Measurements from ENCODE around the gene TREX2.
A peak's percentile ranks its signal among the peaks of the same experiment; 100 is the strongest.

TREX2 gene, protein sequence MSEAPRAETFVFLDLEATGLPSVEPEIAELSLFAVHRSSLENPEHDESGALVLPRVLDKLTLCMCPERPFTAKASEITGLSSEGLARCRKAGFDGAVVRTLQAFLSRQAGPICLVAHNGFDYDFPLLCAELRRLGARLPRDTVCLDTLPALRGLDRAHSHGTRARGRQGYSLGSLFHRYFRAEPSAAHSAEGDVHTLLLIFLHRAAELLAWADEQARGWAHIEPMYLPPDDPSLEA

DNA sequence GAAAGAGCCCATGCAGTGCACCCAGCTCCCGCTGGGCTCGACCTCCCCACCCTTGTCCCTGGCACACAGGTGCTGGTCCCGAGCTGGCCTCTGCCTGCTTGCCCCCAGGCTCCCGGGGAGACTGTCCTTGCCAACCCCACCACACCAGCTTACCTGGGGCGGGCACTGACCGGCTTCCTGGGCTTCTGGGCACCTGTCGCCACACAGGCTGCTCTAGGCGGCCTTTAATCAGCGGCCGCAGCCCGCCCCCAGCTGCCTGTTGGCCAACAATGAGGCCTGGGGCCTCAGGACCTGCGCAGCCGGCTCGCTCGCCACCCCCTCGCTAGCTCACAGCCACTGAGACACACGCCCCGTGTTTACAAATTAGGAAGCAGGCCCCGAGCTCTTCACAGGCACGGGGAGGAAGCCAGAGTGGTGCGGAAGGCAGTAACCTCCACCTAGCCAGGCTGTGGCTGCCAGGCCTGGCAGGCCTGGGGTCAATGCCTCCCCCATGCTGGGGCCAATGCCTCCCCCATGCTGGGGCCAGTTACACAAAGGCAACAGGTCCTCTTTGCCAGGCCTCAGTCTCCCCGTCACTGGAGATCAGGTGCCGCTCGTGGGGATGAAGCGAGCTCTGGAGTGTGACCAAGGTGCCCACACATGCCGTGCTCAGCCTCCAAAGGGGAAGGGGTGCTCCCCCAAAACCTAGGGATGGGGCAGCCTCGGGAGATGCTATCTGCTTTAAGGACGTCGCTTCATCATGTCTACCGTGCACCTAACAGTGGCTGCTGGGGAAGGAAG, at the start of gene TREX2:
TREX2 (minus strand) TSS at position 201 of the 780 bp plus-strand sequence. CDS start 626 bp downstream, outside the sequence.
- H3K27ac ChIP-seq (ENCODE audit: low read depth, low read length): no peak within 1 kb of the TSS
- H3K9ac ChIP-seq (ENCODE audit: low read length): no peak within 1 kb of the TSS
- peaks cover 4% of the 10 kb centered on the region for H3K27me3 ChIP-seq (ENCODE audit: control insufficient read depth, insufficient read depth, low read length)
- H3K4me1 ChIP-seq (ENCODE audit: control insufficient read depth, insufficient read depth, low read length): no peaks in the 10 kb centered on the region
- H3K4me3 ChIP-seq (ENCODE audit: low read length): no peak within 1 kb of the TSS
- no peaks in the 10 kb centered on the region for H3K36me3 ChIP-seq (ENCODE audit: control insufficient read depth, insufficient read depth, low read length)

DNA sequence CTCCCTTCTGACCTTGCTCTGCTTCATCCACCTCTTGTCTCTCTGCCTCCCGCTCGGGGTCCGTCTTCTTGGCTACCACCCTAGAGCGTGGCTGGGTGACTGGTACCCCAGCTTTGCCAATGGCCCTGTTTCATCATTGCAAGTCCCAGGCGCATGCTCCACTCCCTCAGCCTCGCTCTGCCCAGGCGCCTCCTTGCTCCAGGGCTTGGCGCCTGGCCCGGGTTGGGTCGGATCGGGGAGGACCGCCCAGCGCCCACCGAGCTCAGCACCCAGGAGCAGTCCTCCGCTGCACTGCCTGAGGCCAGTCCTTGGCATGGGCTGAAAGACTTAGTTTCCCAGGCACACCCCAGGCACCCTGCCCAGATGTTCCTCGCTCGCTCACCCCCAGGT, 49.5 kb upstream of the TREX2 start:
- H3K9ac ChIP-seq (ENCODE audit: low read length): no peak overlapping the region
- H3K27me3 ChIP-seq (ENCODE audit: control insufficient read depth, insufficient read depth, low read length): no peaks in the 10 kb centered on the region
- H3K36me3 ChIP-seq (ENCODE audit: control insufficient read depth, insufficient read depth, low read length): no peaks in the 10 kb centered on the region
- no peaks in the 10 kb centered on the region for H3K4me1 ChIP-seq (ENCODE audit: control insufficient read depth, insufficient read depth, low read length)
- no peak overlapping the region for H3K27ac ChIP-seq (ENCODE audit: low read depth, low read length)
- peak overlapping the region; percentile 33 for H3K4me3 ChIP-seq (ENCODE audit: low read length)

DNA sequence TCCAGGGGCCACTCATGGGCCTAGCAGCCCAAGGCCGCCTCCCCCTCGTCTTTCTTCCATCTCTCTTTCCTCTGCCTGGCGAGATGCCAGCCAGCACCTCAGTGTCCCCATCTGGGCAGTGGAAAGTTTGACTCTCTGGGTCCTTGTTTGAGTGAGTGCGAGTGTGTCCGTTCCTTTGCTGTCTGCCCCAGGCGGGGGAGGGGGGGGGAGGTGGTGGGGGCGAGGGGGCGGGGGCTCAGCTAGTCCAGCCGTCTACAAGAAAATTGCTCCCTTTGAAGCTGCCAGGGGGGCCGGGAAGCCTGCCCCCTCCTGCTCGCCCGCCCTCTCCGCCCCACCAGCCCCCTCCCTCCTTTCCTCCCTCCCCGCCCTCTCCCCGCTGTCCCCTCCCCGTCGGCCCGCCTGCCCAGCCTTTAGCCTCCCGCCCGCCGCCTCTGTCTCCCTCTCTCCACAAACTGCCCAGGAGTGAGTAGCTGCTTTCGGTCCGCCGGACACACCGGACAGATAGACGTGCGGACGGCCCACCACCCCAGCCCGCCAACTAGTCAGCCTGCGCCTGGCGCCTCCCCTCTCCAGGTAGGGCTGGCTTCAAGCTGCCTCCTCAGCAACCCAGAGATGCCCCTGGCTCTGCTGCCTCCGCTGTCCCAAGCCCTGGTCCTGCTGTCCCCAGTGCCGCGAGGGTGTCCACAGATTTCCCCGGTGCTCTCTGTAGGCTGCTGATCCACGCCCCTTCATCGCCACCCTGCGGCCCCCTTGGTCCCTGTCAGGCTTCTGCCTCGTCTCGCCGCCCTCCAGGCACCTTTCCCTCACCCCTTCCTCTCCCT, 48.9 kb upstream of the TREX2 start, which contains the start of gene BGN:
BGN (plus strand) TSS at position 440 of the 821 bp plus-strand sequence. CDS start 9,652 bp downstream, outside the sequence.
- H3K27ac ChIP-seq (ENCODE audit: low read depth, low read length): no peak within 1 kb of the TSS

DNA sequence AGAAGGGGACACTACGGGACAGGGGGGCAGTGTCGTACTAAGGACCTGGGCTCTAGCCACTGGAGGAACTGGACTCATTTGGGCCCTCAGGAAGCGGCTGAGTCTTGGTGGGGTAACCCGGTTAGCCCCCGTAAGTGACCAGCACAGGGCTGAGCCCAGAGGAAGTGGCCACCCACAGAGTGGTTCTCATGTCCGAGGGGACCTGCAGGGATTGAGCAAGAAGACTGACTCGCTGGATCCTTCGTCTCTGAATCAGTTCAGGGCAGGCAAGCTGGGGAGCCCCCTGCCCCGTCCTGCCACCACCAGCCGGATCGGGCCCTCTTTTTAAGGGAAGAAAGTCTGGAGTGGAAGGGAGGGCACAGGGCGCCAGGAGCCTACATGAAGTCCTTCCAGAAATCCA, 48.2 kb upstream of the TREX2 start:
- no peak overlapping the region for H3K4me3 ChIP-seq (ENCODE audit: low read length)
- no peaks in the 10 kb centered on the region for H3K4me1 ChIP-seq (ENCODE audit: control insufficient read depth, insufficient read depth, low read length)
- no peak overlapping the region for H3K27ac ChIP-seq (ENCODE audit: low read depth, low read length)
- no peaks in the 10 kb centered on the region for H3K36me3 ChIP-seq (ENCODE audit: control insufficient read depth, insufficient read depth, low read length)
- H3K27me3 ChIP-seq (ENCODE audit: control insufficient read depth, insufficient read depth, low read length): no peaks in the 10 kb centered on the region
- H3K9ac ChIP-seq (ENCODE audit: low read length): no peak overlapping the region

More for the DNA sequence above, 48.9 kb upstream of the TREX2 start, which contains the start of gene BGN:
- Histone ChIP-seq H3K4me3 (ENCODE audit: low read length) (peak within 1 kb of the TSS; percentile 33), H3K27me3 (ENCODE audit: control insufficient read depth, insufficient read depth, low read length) (no peaks in the 10 kb centered on the region), H3K4me1 (ENCODE audit: control insufficient read depth, insufficient read depth, low read length) (no peaks in the 10 kb centered on the region), H3K36me3 (ENCODE audit: control insufficient read depth, insufficient read depth, low read length) (no peaks in the 10 kb centered on the region), H3K9ac (ENCODE audit: low read length) (no peak within 1 kb of the TSS)

DNA sequence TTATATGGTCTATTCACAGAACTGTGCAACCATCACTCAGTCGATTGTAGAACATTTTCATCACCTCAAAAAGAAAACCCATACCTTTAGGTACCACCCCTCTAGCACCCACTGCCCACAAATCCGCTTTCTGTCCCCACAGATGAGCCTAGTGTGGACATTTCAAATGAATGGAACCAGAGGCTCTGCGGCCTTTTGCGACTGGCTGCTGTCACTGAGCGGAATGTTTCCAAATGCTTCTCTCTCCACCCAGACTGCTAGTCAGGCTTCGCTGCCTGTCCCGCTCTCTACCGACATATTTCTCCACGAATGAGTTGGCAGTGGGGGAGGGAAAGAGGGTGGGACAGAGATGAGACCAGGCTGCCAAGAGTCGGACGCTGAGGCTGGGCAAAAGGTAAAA, 47.2 kb upstream of the TREX2 start:
- no peak overlapping the region for H3K4me3 ChIP-seq (ENCODE audit: low read length)
- H3K4me1 ChIP-seq (ENCODE audit: control insufficient read depth, insufficient read depth, low read length): no peaks in the 10 kb centered on the region
- H3K36me3 ChIP-seq (ENCODE audit: control insufficient read depth, insufficient read depth, low read length): no peaks in the 10 kb centered on the region
- no peak overlapping the region for H3K27ac ChIP-seq (ENCODE audit: low read depth, low read length)
- H3K9ac ChIP-seq (ENCODE audit: low read length): no peak overlapping the region
- no peaks in the 10 kb centered on the region for H3K27me3 ChIP-seq (ENCODE audit: control insufficient read depth, insufficient read depth, low read length)

DNA sequence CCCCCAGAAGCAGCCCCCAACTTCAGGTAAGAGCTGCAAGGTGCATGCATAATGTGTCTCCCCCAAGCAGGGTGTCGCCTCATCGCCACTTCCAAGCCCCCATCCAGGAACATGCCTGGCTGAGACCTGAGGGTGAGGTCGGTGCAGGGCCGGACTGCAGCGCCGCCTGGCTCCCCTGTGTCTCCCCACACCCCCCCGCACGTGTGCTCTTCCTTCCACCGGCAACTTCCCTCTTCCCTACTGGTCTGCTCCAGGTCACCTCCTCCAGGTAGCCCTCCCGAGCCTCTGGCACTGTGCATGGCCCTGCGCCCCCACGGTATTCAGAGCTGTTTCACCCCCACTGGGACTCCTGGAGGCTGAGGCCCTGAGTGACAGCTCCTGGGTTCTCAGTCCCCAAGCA, 46.7 kb upstream of the TREX2 start:
- no peak overlapping the region for H3K4me3 ChIP-seq (ENCODE audit: low read length)
- H3K4me1 ChIP-seq (ENCODE audit: control insufficient read depth, insufficient read depth, low read length): no peaks in the 10 kb centered on the region
- no peak overlapping the region for H3K27ac ChIP-seq (ENCODE audit: low read depth, low read length)
- no peaks in the 10 kb centered on the region for H3K36me3 ChIP-seq (ENCODE audit: control insufficient read depth, insufficient read depth, low read length)
- no peak overlapping the region for H3K9ac ChIP-seq (ENCODE audit: low read length)
- H3K27me3 ChIP-seq (ENCODE audit: control insufficient read depth, insufficient read depth, low read length): no peaks in the 10 kb centered on the region

DNA sequence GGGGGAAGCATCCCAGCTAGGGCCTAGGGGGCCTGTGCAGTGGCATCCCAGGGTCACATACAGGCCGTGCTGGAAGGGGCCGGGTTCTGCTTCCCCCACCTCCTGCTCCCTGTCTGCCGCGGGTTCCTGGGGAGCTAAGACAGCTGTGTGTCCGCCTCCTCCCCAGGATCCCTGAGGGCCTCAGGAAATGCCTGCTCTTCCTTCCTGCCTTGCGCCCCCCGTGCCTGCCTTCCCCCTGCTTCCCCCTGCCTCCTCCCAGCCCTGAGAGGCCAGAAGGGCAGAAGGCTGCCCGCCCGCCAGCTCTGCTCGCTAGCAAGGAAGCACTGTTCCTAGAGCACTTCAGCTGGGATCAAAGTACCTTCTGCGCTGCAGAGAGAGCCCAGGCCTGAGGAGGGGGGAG, 46.1 kb upstream of the TREX2 start:
- no peak overlapping the region for H3K27ac ChIP-seq (ENCODE audit: low read depth, low read length)

DNA sequence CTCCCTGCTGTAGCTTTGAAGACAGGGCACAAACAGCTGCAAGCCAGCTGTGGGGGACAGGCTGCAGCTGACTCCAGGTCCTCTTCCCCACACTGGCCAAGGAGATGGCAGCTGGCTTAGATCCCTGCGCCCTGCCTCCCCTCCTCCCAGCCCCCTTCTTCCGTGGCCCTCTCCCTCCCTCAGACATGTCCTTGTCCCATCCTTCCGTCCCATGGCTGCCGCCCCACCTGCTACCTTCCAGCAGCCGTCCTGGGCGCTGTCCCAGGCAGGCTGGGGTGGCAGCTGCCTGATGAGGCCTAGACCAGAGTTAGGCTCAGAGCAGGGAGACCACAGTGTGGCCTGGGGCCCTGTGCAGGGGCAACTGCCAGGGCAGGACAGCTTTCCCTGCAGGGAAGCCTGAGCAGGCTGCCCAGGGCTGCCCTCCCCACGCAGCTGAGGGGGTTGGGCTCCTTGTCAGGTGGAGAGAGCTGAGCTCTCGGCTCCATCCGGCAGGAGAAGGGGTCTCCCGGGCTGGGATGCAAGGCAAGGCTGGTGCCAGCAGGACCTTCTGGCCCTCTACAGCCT, 45.6 kb upstream of the TREX2 start:
- no peaks in the 10 kb centered on the region for H3K27me3 ChIP-seq (ENCODE audit: control insufficient read depth, insufficient read depth, low read length)
- no peak overlapping the region for H3K27ac ChIP-seq (ENCODE audit: low read depth, low read length)
- no peak overlapping the region for H3K4me3 ChIP-seq (ENCODE audit: low read length)
- H3K36me3 ChIP-seq (ENCODE audit: control insufficient read depth, insufficient read depth, low read length): no peaks in the 10 kb centered on the region
- H3K9ac ChIP-seq (ENCODE audit: low read length): no peak overlapping the region
- H3K4me1 ChIP-seq (ENCODE audit: control insufficient read depth, insufficient read depth, low read length): no peaks in the 10 kb centered on the region

More for the DNA sequence above, 46.1 kb upstream of the TREX2 start:
- no peak overlapping the region for H3K9ac ChIP-seq (ENCODE audit: low read length)
- no peaks in the 10 kb centered on the region for H3K27me3 ChIP-seq (ENCODE audit: control insufficient read depth, insufficient read depth, low read length)
- no peak overlapping the region for H3K4me3 ChIP-seq (ENCODE audit: low read length)
- H3K4me1 ChIP-seq (ENCODE audit: control insufficient read depth, insufficient read depth, low read length): no peaks in the 10 kb centered on the region
- no peaks in the 10 kb centered on the region for H3K36me3 ChIP-seq (ENCODE audit: control insufficient read depth, insufficient read depth, low read length)

DNA sequence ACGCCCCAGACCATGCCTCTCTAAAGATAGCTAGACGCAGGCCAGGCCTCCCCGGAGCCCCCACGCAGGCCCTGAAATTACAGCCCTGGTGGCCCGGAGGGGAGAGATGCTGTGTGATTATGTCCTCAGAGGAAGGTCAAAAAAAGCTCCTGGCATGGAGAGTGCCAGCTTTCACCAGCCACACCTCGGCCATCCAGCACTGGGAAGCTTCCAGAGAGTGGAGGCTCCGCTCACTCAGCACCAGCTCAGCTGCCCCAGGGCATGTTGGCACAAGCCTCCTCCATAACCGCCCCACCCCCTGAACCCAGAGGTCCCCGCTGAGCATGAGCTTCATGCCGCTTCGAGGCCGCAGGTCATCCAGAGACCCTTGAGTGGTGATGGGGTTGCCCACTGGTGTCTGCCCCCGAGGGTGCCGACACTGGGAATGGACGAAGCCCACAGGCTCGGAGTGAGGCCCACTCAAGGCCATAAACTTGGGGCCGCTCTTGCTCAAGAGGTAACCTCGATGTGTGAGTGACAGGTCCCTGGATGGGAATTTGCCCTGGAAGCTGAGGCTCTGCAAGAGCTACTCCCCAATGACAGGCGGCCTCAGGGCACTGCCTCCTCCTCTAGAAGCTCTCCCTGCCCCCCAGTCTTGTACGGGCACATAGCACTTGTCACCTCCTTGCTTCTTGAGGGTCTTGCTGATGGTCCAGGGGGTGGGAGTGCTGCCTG, 44.5 kb upstream of the TREX2 start:
- H3K4me3 ChIP-seq (ENCODE audit: low read length): no peak overlapping the region
- no peaks in the 10 kb centered on the region for H3K4me1 ChIP-seq (ENCODE audit: control insufficient read depth, insufficient read depth, low read length)
- H3K9ac ChIP-seq (ENCODE audit: low read length): no peak overlapping the region
- H3K36me3 ChIP-seq (ENCODE audit: control insufficient read depth, insufficient read depth, low read length): no peaks in the 10 kb centered on the region
- H3K27ac ChIP-seq (ENCODE audit: low read depth, low read length): no peak overlapping the region
- H3K27me3 ChIP-seq (ENCODE audit: control insufficient read depth, insufficient read depth, low read length): no peaks in the 10 kb centered on the region

DNA sequence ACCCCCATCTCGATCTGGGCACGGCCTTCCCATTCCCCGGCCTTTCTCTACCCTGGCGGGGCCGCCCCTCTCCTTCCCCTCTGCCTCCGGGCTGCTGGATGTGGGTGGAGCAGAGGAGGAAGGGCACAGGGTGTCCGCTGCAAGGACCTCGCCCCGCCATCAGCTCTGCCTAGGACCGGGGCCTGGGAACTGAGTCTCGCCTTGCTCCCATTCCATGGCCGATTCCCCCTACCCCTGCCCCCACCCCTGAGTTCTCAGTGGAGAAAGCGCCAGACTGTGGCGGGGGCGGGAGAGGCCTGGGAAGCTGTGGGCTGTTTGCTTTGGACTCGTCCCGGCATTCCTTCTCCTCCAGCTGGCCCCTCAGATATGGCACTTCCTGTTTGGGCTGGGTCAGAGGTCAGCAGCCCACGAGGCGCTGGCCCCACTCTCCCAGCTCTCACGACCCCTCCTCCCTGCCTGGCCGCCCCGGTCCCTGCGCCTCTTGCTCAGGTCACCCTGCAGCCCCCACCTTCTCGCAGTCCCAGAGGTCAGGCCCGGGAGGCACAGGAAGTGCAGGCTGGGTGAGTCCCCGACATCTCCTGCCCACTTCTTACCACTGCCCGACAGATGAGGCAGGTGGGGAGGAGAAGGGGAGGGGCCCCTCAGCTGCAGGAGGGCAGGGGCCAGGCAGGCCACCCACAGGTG, 42.5 kb upstream of the TREX2 start:
- Histone ChIP-seq H3K4me3 (ENCODE audit: low read length) (no peak overlapping the region), H3K4me1 (ENCODE audit: control insufficient read depth, insufficient read depth, low read length) (no peaks in the 10 kb centered on the region), H3K9ac (ENCODE audit: low read length) (no peak overlapping the region), H3K27me3 (ENCODE audit: control insufficient read depth, insufficient read depth, low read length) (no peaks in the 10 kb centered on the region), H3K27ac (ENCODE audit: low read depth, low read length) (no peak overlapping the region), H3K36me3 (ENCODE audit: control insufficient read depth, insufficient read depth, low read length) (no peaks in the 10 kb centered on the region)

DNA sequence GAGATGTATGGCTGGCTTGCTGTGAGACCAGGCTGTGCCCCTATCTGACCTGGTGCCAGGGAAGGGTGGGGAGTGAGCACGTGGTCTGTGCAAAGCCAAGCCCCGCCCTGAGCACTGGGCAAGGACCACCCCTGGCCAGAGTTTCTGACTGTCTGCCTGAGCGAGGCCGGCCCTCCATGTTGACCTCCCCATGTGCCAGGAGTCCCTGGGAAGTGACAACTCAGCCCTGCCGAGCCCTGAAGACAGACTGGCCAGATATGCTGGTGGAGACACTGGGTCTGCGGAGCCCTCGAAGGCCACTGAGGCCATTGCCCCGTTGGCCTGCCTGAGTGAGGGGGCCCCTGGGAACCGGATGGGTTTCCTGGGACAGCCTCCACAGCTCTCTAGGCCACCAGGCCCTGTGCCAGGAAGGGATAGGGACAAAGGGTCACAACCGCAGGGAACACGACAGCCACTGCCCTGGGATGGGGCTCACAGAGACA, 41.8 kb upstream of the TREX2 start:
- H3K36me3 ChIP-seq (ENCODE audit: control insufficient read depth, insufficient read depth, low read length): no peaks in the 10 kb centered on the region
- H3K4me3 ChIP-seq (ENCODE audit: low read length): no peak overlapping the region
- H3K27me3 ChIP-seq (ENCODE audit: control insufficient read depth, insufficient read depth, low read length): no peaks in the 10 kb centered on the region
- no peak overlapping the region for H3K27ac ChIP-seq (ENCODE audit: low read depth, low read length)
- H3K4me1 ChIP-seq (ENCODE audit: control insufficient read depth, insufficient read depth, low read length): no peaks in the 10 kb centered on the region
- H3K9ac ChIP-seq (ENCODE audit: low read length): no peak overlapping the region
